Measurements from ENCODE around the gene REEP3.

REEP3 gene

DNA sequence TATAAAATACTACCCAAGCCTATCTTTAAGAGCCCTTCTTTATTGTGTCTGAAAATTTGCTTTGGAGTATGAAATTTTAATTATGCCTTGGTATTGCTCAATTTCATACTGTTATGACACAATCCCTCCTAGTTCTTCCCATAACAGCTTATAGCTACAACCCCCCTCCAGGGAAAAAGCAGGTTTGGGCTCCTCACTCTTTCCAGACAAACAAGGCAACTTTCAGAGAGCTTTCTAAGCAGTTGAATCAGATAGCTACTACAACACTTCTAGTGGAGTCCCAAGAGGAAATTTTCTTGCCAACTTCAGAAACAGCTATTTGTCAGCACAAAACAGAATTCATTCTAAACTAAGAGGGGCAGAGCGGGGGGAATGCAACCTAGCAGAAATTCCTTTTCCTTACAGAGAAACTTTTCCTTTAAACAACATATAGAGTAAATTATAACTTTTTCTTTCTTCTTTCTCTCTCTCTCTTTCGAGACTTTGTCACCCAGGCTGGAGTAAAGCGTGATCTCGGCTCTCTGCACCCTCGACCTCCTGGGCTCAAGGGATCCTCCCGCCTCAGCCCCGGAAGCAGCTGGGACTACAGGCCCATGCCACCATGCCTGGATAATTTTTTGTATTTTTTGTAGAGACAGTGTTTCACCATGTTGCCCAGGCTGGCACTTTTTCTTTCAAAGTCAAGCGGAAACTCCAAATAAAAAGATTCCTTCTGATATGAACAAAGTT, 29.4 kb upstream of the REEP3 start:
- TF ChIP-seq REST (IDR thresholded peaks at IDR 0.05; ENCODE audit: insufficient read depth in 1 of 2, low read depth in 2 of 2, low read length in 2 of 2), result no peak
- no peak for TF ChIP-seq FOXP2 (optimal IDR thresholded peaks at IDR 0.05; ENCODE audit: borderline replicate concordance, extremely low read depth, extremely low read length, insufficient read depth)
- TF ChIP-seq TAF1 (IDR thresholded peaks at IDR 0.05; ENCODE audit: borderline replicate concordance, insufficient read depth, low read length), result no peak
- TF ChIP-seq POLR2AphosphoS5 (IDR thresholded peaks at IDR 0.05; ENCODE audit: low read depth, low read length), result no peak
- no peak for TF ChIP-seq SIN3A (IDR thresholded peaks at IDR 0.05; ENCODE audit: borderline replicate concordance, insufficient read depth, low read length)

DNA sequence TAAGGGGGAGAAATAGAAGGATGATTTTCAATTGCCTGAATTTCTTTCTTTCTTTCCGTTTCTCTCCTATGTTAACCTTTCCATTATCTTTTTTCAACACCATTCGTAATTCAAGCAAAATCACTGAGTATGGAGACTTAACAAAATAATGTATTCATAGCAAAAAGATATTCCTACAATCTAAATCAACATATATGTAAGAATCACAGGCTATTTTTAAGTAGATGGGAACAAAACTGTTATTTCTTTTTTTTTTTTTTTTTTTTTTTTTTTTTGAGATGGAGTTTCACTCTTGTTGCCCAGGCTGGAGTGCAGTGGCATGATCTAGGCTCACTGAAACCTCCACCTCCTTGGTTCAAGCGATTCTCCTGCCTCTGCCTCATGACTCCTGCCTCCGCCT, 28.2 kb upstream of the REEP3 start:
- TF ChIP-seq POLR2AphosphoS5 (IDR thresholded peaks at IDR 0.05; ENCODE audit: low read depth, low read length) (no peak), FOXP2 (optimal IDR thresholded peaks at IDR 0.05; ENCODE audit: borderline replicate concordance, extremely low read depth, extremely low read length, insufficient read depth) (no peak), TAF1 (IDR thresholded peaks at IDR 0.05; ENCODE audit: borderline replicate concordance, insufficient read depth, low read length) (no peak), REST (IDR thresholded peaks at IDR 0.05; ENCODE audit: insufficient read depth in 1 of 2, low read depth in 2 of 2, low read length in 2 of 2) (no peak), SIN3A (IDR thresholded peaks at IDR 0.05; ENCODE audit: borderline replicate concordance, insufficient read depth, low read length) (no peak)

DNA sequence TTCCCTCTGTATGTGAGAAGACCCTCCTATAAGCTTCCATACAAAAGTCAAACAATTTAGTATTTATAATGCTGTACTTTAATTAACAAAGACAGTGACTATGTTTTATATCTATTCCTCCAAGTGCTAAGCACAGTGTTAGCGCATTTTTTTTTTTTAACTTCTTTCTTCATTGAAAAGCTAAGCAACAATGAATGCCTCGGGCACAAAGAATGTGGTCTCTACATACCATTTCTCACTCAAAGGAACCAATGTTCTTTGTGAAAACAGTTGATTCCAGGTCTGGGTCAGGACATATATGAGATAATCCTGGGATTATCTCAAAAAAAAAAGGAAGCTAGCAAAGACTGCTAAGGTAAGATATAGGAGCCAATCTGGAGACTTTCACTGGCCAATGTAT, 26.2 kb upstream of the REEP3 start:
- TF ChIP-seq TAF1 (IDR thresholded peaks at IDR 0.05; ENCODE audit: borderline replicate concordance, insufficient read depth, low read length) (no peak), FOXP2 (optimal IDR thresholded peaks at IDR 0.05; ENCODE audit: borderline replicate concordance, extremely low read depth, extremely low read length, insufficient read depth) (no peak), POLR2AphosphoS5 (IDR thresholded peaks at IDR 0.05; ENCODE audit: low read depth, low read length) (no peak), REST (IDR thresholded peaks at IDR 0.05; ENCODE audit: insufficient read depth in 1 of 2, low read depth in 2 of 2, low read length in 2 of 2) (no peak), SIN3A (IDR thresholded peaks at IDR 0.05; ENCODE audit: borderline replicate concordance, insufficient read depth, low read length) (no peak)

DNA sequence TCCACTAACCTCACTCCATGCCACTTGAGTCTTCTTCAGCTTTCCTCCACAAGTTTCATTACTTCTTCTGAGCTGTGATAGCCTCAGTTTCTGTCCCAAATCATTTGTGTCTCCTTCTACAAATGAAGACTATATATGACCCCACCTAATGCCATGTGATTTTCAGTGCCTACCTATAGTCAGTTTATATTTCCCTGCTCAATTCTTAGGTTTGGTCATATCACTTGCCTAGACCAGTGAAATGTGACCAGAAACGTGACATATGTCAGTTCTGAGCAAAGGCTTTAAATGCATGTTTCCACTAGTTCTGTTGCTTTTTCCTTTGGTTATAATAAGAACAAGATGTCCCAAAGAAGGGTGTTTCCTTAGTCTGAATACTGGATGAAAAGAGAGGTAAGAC, 24.6 kb upstream of the REEP3 start:
- TF ChIP-seq TAF1 (IDR thresholded peaks at IDR 0.05; ENCODE audit: borderline replicate concordance, insufficient read depth, low read length) (no peak), REST (IDR thresholded peaks at IDR 0.05; ENCODE audit: insufficient read depth in 1 of 2, low read depth in 2 of 2, low read length in 2 of 2) (no peak), POLR2AphosphoS5 (IDR thresholded peaks at IDR 0.05; ENCODE audit: low read depth, low read length) (no peak), SIN3A (IDR thresholded peaks at IDR 0.05; ENCODE audit: borderline replicate concordance, insufficient read depth, low read length) (no peak), FOXP2 (optimal IDR thresholded peaks at IDR 0.05; ENCODE audit: borderline replicate concordance, extremely low read depth, extremely low read length, insufficient read depth) (no peak)
